Common myeloid progenitor, CD34-positive (primary cell): ENCODE measurements around the gene PTGER3.
A peak's percentile ranks its signal among the peaks of the same experiment; 100 is the strongest.

Experiments
- CTCF ChIA-PET: fragments of 350-600 bp; sonication (Branson Sonifier 250); formaldehyde crosslinking; loops from one replicate; lab custom pipeline; 2021; ENCODE audit warnings: antibody characterized with exemption; lab: Charles Lee
- POLR2A ChIA-PET: fragments of 350-600 bp; sonication (Branson Sonifier 250); formaldehyde crosslinking; loops from one replicate; lab custom pipeline; 2021; ENCODE audit warnings: antibody characterized with exemption; lab: Charles Lee
- DNase-seq, 3 donors: peaks; one replicate each; pipeline versions ENCODE4 v3.0.0 to v3.0.0-alpha.2; 2013
- H3K27ac ChIP-seq, 2 experiments: 1 replicate in 1 of 2; 2 replicates in 1 of 2; pipeline ENCODE4 v1.7.0; 2013; ENCODE audit warnings: inconsistent platforms in 2 of 2, low read length in 2 of 2, mild to moderate bottlenecking in 2 of 2, low read depth in 1 of 2, moderate library complexity in 1 of 2; ENCODE audit not compliant: severe bottlenecking in 2 of 2, insufficient read depth in 1 of 2, poor library complexity in 1 of 2
- H3K27me3 ChIP-seq, 5 experiments: replicated peaks in 2 of 5; 1 replicate in 3 of 5; 2 replicates in 2 of 5; pipeline versions ENCODE4 v1.6.1 to v1.7.0; 2013; ENCODE audit warnings: low read length in 4 of 5, mild to moderate bottlenecking in 2 of 5, moderate library complexity in 2 of 5, inconsistent platforms in 1 of 5; ENCODE audit not compliant: insufficient read depth in 5 of 5, control insufficient read depth in 4 of 5
- H3K36me3 ChIP-seq, 4 experiments: 1 replicate in 2 of 4; 2 replicates in 2 of 4; pipeline versions ENCODE4 v1.6.1 to v1.7.0; 2013; ENCODE audit warnings: low read length in 3 of 4, control low read depth in 1 of 4, mild to moderate bottlenecking in 1 of 4; ENCODE audit not compliant: control insufficient read depth in 4 of 4, insufficient read depth in 4 of 4
- H3K4me1 ChIP-seq, 4 experiments: 1 replicate in 3 of 4; 2 replicates in 1 of 4; pipeline versions ENCODE4 v1.6.1 to v1.7.1; 2013; ENCODE audit warnings: low read length in 3 of 4, mild to moderate bottlenecking in 3 of 4, control low read depth in 1 of 4, inconsistent platforms in 1 of 4, moderate library complexity in 1 of 4; ENCODE audit not compliant: control insufficient read depth in 4 of 4, insufficient read depth in 4 of 4; ENCODE audit errors: control extremely low read depth in 1 of 4
- H3K4me3 ChIP-seq, 7 experiments: 1 replicate in 4 of 7; 2 replicates in 3 of 7; pipeline versions ENCODE4 v1.5.1 to v1.7.0; 2013; ENCODE audit warnings: mild to moderate bottlenecking in 7 of 7, low read length in 6 of 7, moderate library complexity in 6 of 7, inconsistent platforms in 2 of 7, low read depth in 2 of 7, control low read depth in 1 of 7; ENCODE audit not compliant: insufficient read depth in 4 of 7, control insufficient read depth in 1 of 7; ENCODE audit errors: extremely low read depth in 1 of 7
- H3K9me3 ChIP-seq, 5 experiments: 1 replicate in 4 of 5; 2 replicates in 1 of 5; pipeline versions ENCODE4 v1.6.1 to v1.7.1; 2013; ENCODE audit warnings: low read length in 4 of 5, mild to moderate bottlenecking in 2 of 5, inconsistent platforms in 1 of 5, low read depth in 1 of 5, moderate library complexity in 1 of 5; ENCODE audit not compliant: control insufficient read depth in 4 of 5, insufficient read depth in 2 of 5; ENCODE audit errors: control extremely low read depth in 1 of 5
- WGBS: methylation state at CpG from one replicate; pipeline ENCODE4 v1.1.5; 2013; ENCODE audit not compliant: insufficient coverage; 5-methylcytosine and 5-hydroxymethylcytosine counted together

The PTGER3 gene

GRCh38 chr1:71074681-71075080, 27.1 kb upstream of the PTGER3 start:
- WGBS: no CpG with 5 or more reads among the region's 1 CpG
- Histone ChIP-seq H3K9me3 (no peaks in the 10 kb centered on the region), H3K27ac (no peak overlapping the region), H3K36me3 (peaks cover 21 to 84% (median 52%) of the 10 kb centered on the region in 4 experiments), H3K27me3 (no peaks in the 10 kb centered on the region), H3K4me1 (peaks cover 2 to 11% (median 10%) of the 10 kb centered on the region in 4 experiments), H3K4me3 (no peak overlapping the region)
- DNase-seq: no peak
- ChIA-PET POLR2A (interaction anchor here (0.6 kb wide), 1 partner anchor 395 kb away, joined by 3 read pairs; no protein-coding TSS in a partner anchor), CTCF (interaction anchor here (0.6 kb wide), 1 partner anchor 765 kb away, joined by 3 read pairs; no protein-coding TSS in a partner anchor)

- CTCF ChIA-PET: interaction anchor here (1.5 kb wide), 1 partner anchor 8 kb away, joined by 4 read pairs; the partner anchor contains the start of gene ZRANB2
- no peak for DNase-seq
- Histone ChIP-seq H3K4me1 (no peaks in the 10 kb centered on the region), H3K27ac (no peak overlapping the region), H3K36me3 (peaks cover 30 to 91% (median 62%) of the 10 kb centered on the region in 4 experiments), H3K27me3 (no peaks in the 10 kb centered on the region), H3K4me3 (no peak overlapping the region), H3K9me3 (no peaks in the 10 kb centered on the region)
- POLR2A ChIA-PET: no interaction called here
Measured at GRCh38 chr1:71072273-71072672, 24.7 kb upstream of the PTGER3 start.

GRCh38 chr1:71071720-71072119, 24.1 kb upstream of the PTGER3 start:
- no peak overlapping the region for H3K27ac ChIP-seq
- no peak overlapping the region for H3K4me3 ChIP-seq
- WGBS: 100% methylated on average over 2 of the region's 4 CpGs
- peaks cover 28 to 89% (median 64%) of the 10 kb centered on the region in 4 experiments for H3K36me3 ChIP-seq
- POLR2A ChIA-PET: no interaction called here
- H3K27me3 ChIP-seq: no peaks in the 10 kb centered on the region
- CTCF ChIA-PET: interaction anchor here (0.6 to 1.5 kb wide), 2 partner anchors 9 to 566 kb away, joined by 3 to 4 read pairs; partner anchors contain the start of gene ZRANB2
- H3K4me1 ChIP-seq: no peaks in the 10 kb centered on the region
- DNase-seq: no peak
- no peaks in the 10 kb centered on the region for H3K9me3 ChIP-seq

GRCh38 chr1:71068325-71069240, 21.0 kb upstream of the PTGER3 start:
- DNase-seq: peak in 1 of 3 donors; percentile 14
- H3K4me3 ChIP-seq: no peak overlapping the region
- ChIA-PET CTCF (no interaction called here), POLR2A (no interaction called here)
- WGBS: 100% methylated on average over 2 of the region's 6 CpGs
- no peaks in the 10 kb centered on the region for H3K9me3 ChIP-seq
- H3K27me3 ChIP-seq: no peaks in the 10 kb centered on the region
- no peaks in the 10 kb centered on the region for H3K4me1 ChIP-seq
- no peak overlapping the region for H3K27ac ChIP-seq
- peaks cover 35 to 88% (median 64%) of the 10 kb centered on the region in 4 experiments for H3K36me3 ChIP-seq

GRCh38 chr1:71054791-71055190, 7.2 kb upstream of the PTGER3 start:
- 100% methylated on average over 3 of the region's 6 CpGs for WGBS
- ChIA-PET CTCF (no interaction called here), POLR2A (no interaction called here)
- H3K27ac ChIP-seq: no peak overlapping the region
- H3K27me3 ChIP-seq: peaks cover 0 to 12% (median 3%) of the 10 kb centered on the region in 5 experiments
- no peaks in the 10 kb centered on the region for H3K4me1 ChIP-seq
- no peak overlapping the region for H3K4me3 ChIP-seq
- DNase-seq: no peak
- H3K9me3 ChIP-seq: no peaks in the 10 kb centered on the region
- peaks cover 2 to 26% (median 9%) of the 10 kb centered on the region in 4 experiments for H3K36me3 ChIP-seq

GRCh38 chr1:71054281-71054731, 6.7 kb upstream of the PTGER3 start:
- CTCF ChIA-PET: no interaction called here
- Histone ChIP-seq H3K4me1 (no peaks in the 10 kb centered on the region), H3K4me3 (no peak overlapping the region), H3K36me3 (peaks cover under 1 to 22% (median 8%) of the 10 kb centered on the region in 4 experiments), H3K27me3 (peaks cover 0 to 17% (median 3%) of the 10 kb centered on the region in 5 experiments), H3K9me3 (no peaks in the 10 kb centered on the region), H3K27ac (no peak overlapping the region)
- POLR2A ChIA-PET: no interaction called here
- DNase-seq: no peak
- WGBS: 89% methylated on average over 13 of the region's 15 CpGs

- Histone ChIP-seq H3K27ac (no peak overlapping the region), H3K27me3 (peaks cover 0 to 22% (median 5%) of the 10 kb centered on the region in 5 experiments), H3K9me3 (no peaks in the 10 kb centered on the region), H3K4me3 (no peak overlapping the region), H3K4me1 (no peaks in the 10 kb centered on the region), H3K36me3 (peaks cover 0 to 17% (median 5%) of the 10 kb centered on the region in 4 experiments)
- WGBS: 88% methylated on average over 7 of the region's 7 CpGs
- no peak for DNase-seq
- POLR2A ChIA-PET: no interaction called here
- CTCF ChIA-PET: no interaction called here
Measured at GRCh38 chr1:71053758-71054157, 6.1 kb upstream of the PTGER3 start.
